Urothelium cell line (cell line): ENCODE measurements around the gene TRAPPC10.
"Not testable (repeated sequence)": the region's sequence is repeated elsewhere in the genome, so short reads cannot be mapped to it uniquely, and the experiment has no call there.

Source experiments
- DNase-seq: peaks from one replicate; pipeline ENCODE4 v3.0.0; 2011; ENCODE audit warnings: low spot score, mixed read lengths
- FAIRE-seq: peaks from 2 replicates; lab custom pipeline; 2011; peaks lifted over from hg19 to GRCh38; lab: Jason Lieb, UNC

TRAPPC10 gene

GRCh38 chr21:44140552-44140932 is 128.4 kb downstream of the TRAPPC10 start:
- not testable (repeated sequence) for FAIRE-seq, DNase-seq

GRCh38 chr21:44142470-44142869 is 130.4 kb downstream of the TRAPPC10 start:
- DNase-seq, FAIRE-seq: not testable (repeated sequence)

GRCh38 chr21:44143380-44143779 is 131.3 kb downstream of the TRAPPC10 start:
- not testable (repeated sequence) for FAIRE-seq, DNase-seq

GRCh38 chr21:44143996-44144395 is 131.9 kb downstream of the TRAPPC10 start:
- not testable (repeated sequence) for FAIRE-seq, DNase-seq

- DNase-seq, FAIRE-seq: not testable (repeated sequence)
Observed at GRCh38 chr21:44144784-44145602, 132.9 kb downstream of the TRAPPC10 start.

- not testable (repeated sequence) for DNase-seq, FAIRE-seq
Observed at GRCh38 chr21:44145616-44146015, 133.5 kb downstream of the TRAPPC10 start.

GRCh38 chr21:44147108-44147507 is 135.0 kb downstream of the TRAPPC10 start:
- DNase-seq, FAIRE-seq: not testable (repeated sequence)

GRCh38 chr21:44150255-44150654 is 138.1 kb downstream of the TRAPPC10 start:
- FAIRE-seq, DNase-seq: not testable (repeated sequence)

- not testable (repeated sequence) for DNase-seq, FAIRE-seq
Observed at GRCh38 chr21:44153214-44153888, 141.2 kb downstream of the TRAPPC10 start.

GRCh38 chr21:44153889-44154228 is 141.8 kb downstream of the TRAPPC10 start:
- not testable (repeated sequence) for FAIRE-seq, DNase-seq

GRCh38 chr21:44154816-44155230 is 142.7 kb downstream of the TRAPPC10 start:
- FAIRE-seq: not testable (repeated sequence)

GRCh38 chr21:44155231-44155993 is 143.3 kb downstream of the TRAPPC10 start:
- not testable (repeated sequence) for DNase-seq, FAIRE-seq

More at GRCh38 chr21:44154816-44155230, 142.7 kb downstream of the TRAPPC10 start:
- not testable (repeated sequence) for DNase-seq

GRCh38 chr21:44155994-44156380 is 143.9 kb downstream of the TRAPPC10 start:
- not testable (repeated sequence) for FAIRE-seq

More at GRCh38 chr21:44155994-44156380, 143.9 kb downstream of the TRAPPC10 start:
- DNase-seq: not testable (repeated sequence)
